ENCODE measurements around the gene DIPK1A.
A peak's percentile ranks its signal among the peaks of the same experiment; 100 is the strongest.

DIPK1A gene

GRCh38 chr1:92842082-92843045 lies 118.9 kb downstream of the DIPK1A start:
- Histone ChIP-seq H3K36me3 (ENCODE audit: insufficient read depth, low read length) (peaks cover 61% of the 10 kb centered on the region), H3K4me3 (ENCODE audit: low read depth in 1 of 2, low read length in 2 of 2) (no peak overlapping the region), H3K27ac (ENCODE audit: low read depth, low read length) (no peak overlapping the region)

GRCh38 chr1:92840600-92840999 lies 120.7 kb downstream of the DIPK1A start:
- Histone ChIP-seq H3K9me3 (ENCODE audit: low read length) (no peaks in the 10 kb centered on the region), H3K9ac (ENCODE audit: low read length) (no peak overlapping the region), H3K27ac (ENCODE audit: low read depth, low read length) (no peak overlapping the region), H3K4me1 (ENCODE audit: insufficient read depth, low read length) (peaks cover 15% of the 10 kb centered on the region), H3K4me3 (ENCODE audit: low read depth in 1 of 2, low read length in 2 of 2) (no peak overlapping the region), H3K36me3 (ENCODE audit: insufficient read depth, low read length) (peaks cover 79% of the 10 kb centered on the region), H3K27me3 (ENCODE audit: control insufficient read depth in 1 of 2, insufficient read depth in 2 of 2, low read length in 2 of 2) (no peaks in the 10 kb centered on the region)

More at GRCh38 chr1:92842082-92843045, 118.9 kb downstream of the DIPK1A start:
- Histone ChIP-seq H3K27me3 (ENCODE audit: control insufficient read depth in 1 of 2, insufficient read depth in 2 of 2, low read length in 2 of 2) (no peaks in the 10 kb centered on the region), H3K4me1 (ENCODE audit: insufficient read depth, low read length) (peaks cover 6% of the 10 kb centered on the region), H3K9me3 (ENCODE audit: low read length) (no peaks in the 10 kb centered on the region), H3K9ac (ENCODE audit: low read length) (no peak overlapping the region)

- Histone ChIP-seq H3K9ac (ENCODE audit: low read length) (no peak overlapping the region), H3K4me1 (ENCODE audit: insufficient read depth, low read length) (peaks cover 26% of the 10 kb centered on the region), H3K27ac (ENCODE audit: low read depth, low read length) (no peak overlapping the region), H3K27me3 (ENCODE audit: control insufficient read depth in 1 of 2, insufficient read depth in 2 of 2, low read length in 2 of 2) (no peaks in the 10 kb centered on the region), H3K4me3 (ENCODE audit: low read depth in 1 of 2, low read length in 2 of 2) (no peak overlapping the region), H3K9me3 (ENCODE audit: low read length) (no peaks in the 10 kb centered on the region), H3K36me3 (ENCODE audit: insufficient read depth, low read length) (peaks cover 86% of the 10 kb centered on the region)
Observed at GRCh38 chr1:92839442-92839841, 121.8 kb downstream of the DIPK1A start.

- Histone ChIP-seq H3K9me3 (ENCODE audit: low read length) (no peaks in the 10 kb centered on the region), H3K4me1 (ENCODE audit: insufficient read depth, low read length) (peaks cover 35% of the 10 kb centered on the region), H3K36me3 (ENCODE audit: insufficient read depth, low read length) (peaks cover 88% of the 10 kb centered on the region), H3K9ac (ENCODE audit: low read length) (no peak overlapping the region), H3K27me3 (ENCODE audit: control insufficient read depth in 1 of 2, insufficient read depth in 2 of 2, low read length in 2 of 2) (no peaks in the 10 kb centered on the region), H3K27ac (ENCODE audit: low read depth, low read length) (no peak overlapping the region), H3K4me3 (ENCODE audit: low read depth in 1 of 2, low read length in 2 of 2) (no peak overlapping the region)
Observed at GRCh38 chr1:92838519-92838918, 122.7 kb downstream of the DIPK1A start.

GRCh38 chr1:92837062-92837461 lies 124.2 kb downstream of the DIPK1A start:
- Histone ChIP-seq H3K4me3 (ENCODE audit: low read depth in 1 of 2, low read length in 2 of 2) (no peak overlapping the region), H3K36me3 (ENCODE audit: insufficient read depth, low read length) (peaks cover 75% of the 10 kb centered on the region), H3K9me3 (ENCODE audit: low read length) (no peaks in the 10 kb centered on the region), H3K27ac (ENCODE audit: low read depth, low read length) (no peak overlapping the region), H3K27me3 (ENCODE audit: control insufficient read depth in 1 of 2, insufficient read depth in 2 of 2, low read length in 2 of 2) (no peaks in the 10 kb centered on the region), H3K4me1 (ENCODE audit: insufficient read depth, low read length) (peaks cover 42% of the 10 kb centered on the region), H3K9ac (ENCODE audit: low read length) (no peak overlapping the region)

GRCh38 chr1:92834617-92835016 lies 126.6 kb downstream of the DIPK1A start:
- no peaks in the 10 kb centered on the region for H3K27me3 ChIP-seq (ENCODE audit: control insufficient read depth in 1 of 2, insufficient read depth in 2 of 2, low read length in 2 of 2)
- no peak overlapping the region for H3K9ac ChIP-seq (ENCODE audit: low read length)
- H3K27ac ChIP-seq (ENCODE audit: low read depth, low read length) = peak overlapping the region; percentile 10
- peaks cover 53% of the 10 kb centered on the region for H3K36me3 ChIP-seq (ENCODE audit: insufficient read depth, low read length)
- H3K4me3 ChIP-seq (ENCODE audit: low read depth in 1 of 2, low read length in 2 of 2) = peak overlapping the region in 1 of 2 donors; percentile 12
- peaks cover 42% of the 10 kb centered on the region for H3K4me1 ChIP-seq (ENCODE audit: insufficient read depth, low read length)
- no peaks in the 10 kb centered on the region for H3K9me3 ChIP-seq (ENCODE audit: low read length)

- H3K9me3 ChIP-seq (ENCODE audit: low read length) = no peaks in the 10 kb centered on the region
- H3K36me3 ChIP-seq (ENCODE audit: insufficient read depth, low read length) = peaks cover 49% of the 10 kb centered on the region
- peak overlapping the region; percentile 90 for H3K9ac ChIP-seq (ENCODE audit: low read length)
- H3K4me1 ChIP-seq (ENCODE audit: insufficient read depth, low read length) = peaks cover 36% of the 10 kb centered on the region
- H3K4me3 ChIP-seq (ENCODE audit: low read depth in 1 of 2, low read length in 2 of 2) = peak overlapping the region in 1 of 2 donors; percentile 24
- H3K27ac ChIP-seq (ENCODE audit: low read depth, low read length) = peak overlapping the region; percentile 99
- H3K27me3 ChIP-seq (ENCODE audit: control insufficient read depth in 1 of 2, insufficient read depth in 2 of 2, low read length in 2 of 2) = no peaks in the 10 kb centered on the region
Observed at GRCh38 chr1:92833840-92834239, 127.4 kb downstream of the DIPK1A start.

- Histone ChIP-seq H3K4me3 (ENCODE audit: low read depth in 1 of 2, low read length in 2 of 2) (peak overlapping the region; percentile 96 to 97), H3K27ac (ENCODE audit: low read depth, low read length) (peak overlapping the region; percentile 99), H3K9ac (ENCODE audit: low read length) (peak overlapping the region; percentile 90), H3K4me1 (ENCODE audit: insufficient read depth, low read length) (peaks cover 36% of the 10 kb centered on the region), H3K36me3 (ENCODE audit: insufficient read depth, low read length) (peaks cover 36% of the 10 kb centered on the region), H3K9me3 (ENCODE audit: low read length) (no peaks in the 10 kb centered on the region), H3K27me3 (ENCODE audit: control insufficient read depth in 1 of 2, insufficient read depth in 2 of 2, low read length in 2 of 2) (no peaks in the 10 kb centered on the region)
Observed at GRCh38 chr1:92832537-92833114, 128.6 kb downstream of the DIPK1A start.

GRCh38 chr1:92831762-92832536 lies 129.3 kb downstream of the DIPK1A start, which contains the start of gene RPL5:
RPL5 (plus strand) TSS chr1:92832040; CDS start chr1:92832115, 75 bp downstream.
- no peaks in the 10 kb centered on the region for H3K9me3 ChIP-seq (ENCODE audit: low read length)
- H3K4me1 ChIP-seq (ENCODE audit: insufficient read depth, low read length) = peaks cover 36% of the 10 kb centered on the region
- H3K9ac ChIP-seq (ENCODE audit: low read length) = peak within 1 kb of the TSS; percentile 90
- peak within 1 kb of the TSS; percentile 96 to 97 for H3K4me3 ChIP-seq (ENCODE audit: low read depth in 1 of 2, low read length in 2 of 2)
- H3K27ac ChIP-seq (ENCODE audit: low read depth, low read length) = peak within 1 kb of the TSS; percentile 99
- H3K36me3 ChIP-seq (ENCODE audit: insufficient read depth, low read length) = peaks cover 31% of the 10 kb centered on the region
- no peaks in the 10 kb centered on the region for H3K27me3 ChIP-seq (ENCODE audit: control insufficient read depth in 1 of 2, insufficient read depth in 2 of 2, low read length in 2 of 2)

- Histone ChIP-seq H3K9ac (ENCODE audit: low read length) (peak overlapping the region; percentile 90), H3K4me3 (ENCODE audit: low read depth in 1 of 2, low read length in 2 of 2) (peak overlapping the region in 1 of 2 donors; percentile 97), H3K36me3 (ENCODE audit: insufficient read depth, low read length) (peaks cover 25% of the 10 kb centered on the region), H3K9me3 (ENCODE audit: low read length) (no peaks in the 10 kb centered on the region), H3K27me3 (ENCODE audit: control insufficient read depth in 1 of 2, insufficient read depth in 2 of 2, low read length in 2 of 2) (no peaks in the 10 kb centered on the region), H3K4me1 (ENCODE audit: insufficient read depth, low read length) (peaks cover 34% of the 10 kb centered on the region), H3K27ac (ENCODE audit: low read depth, low read length) (no peak overlapping the region)
Observed at GRCh38 chr1:92831368-92831761, 129.9 kb downstream of the DIPK1A start.

GRCh38 chr1:92826792-92827191 lies 134.5 kb downstream of the DIPK1A start:
- H3K9me3 ChIP-seq (ENCODE audit: low read length) = no peaks in the 10 kb centered on the region
- no peaks in the 10 kb centered on the region for H3K36me3 ChIP-seq (ENCODE audit: insufficient read depth, low read length)
- H3K4me1 ChIP-seq (ENCODE audit: insufficient read depth, low read length) = no peaks in the 10 kb centered on the region
- H3K4me3 ChIP-seq (ENCODE audit: low read depth in 1 of 2, low read length in 2 of 2) = no peak overlapping the region
- no peak overlapping the region for H3K9ac ChIP-seq (ENCODE audit: low read length)
- no peak overlapping the region for H3K27ac ChIP-seq (ENCODE audit: low read depth, low read length)
- H3K27me3 ChIP-seq (ENCODE audit: control insufficient read depth in 1 of 2, insufficient read depth in 2 of 2, low read length in 2 of 2) = no peaks in the 10 kb centered on the region

Measured in muscle layer of colon (tissue), 2 donors.